ENCODE results near the gene EIF4E1B.
"Not testable (repeated sequence)": the region's sequence is repeated elsewhere in the genome, so short reads cannot be mapped to it uniquely, and the experiment has no call there.

The EIF4E1B gene, protein sequence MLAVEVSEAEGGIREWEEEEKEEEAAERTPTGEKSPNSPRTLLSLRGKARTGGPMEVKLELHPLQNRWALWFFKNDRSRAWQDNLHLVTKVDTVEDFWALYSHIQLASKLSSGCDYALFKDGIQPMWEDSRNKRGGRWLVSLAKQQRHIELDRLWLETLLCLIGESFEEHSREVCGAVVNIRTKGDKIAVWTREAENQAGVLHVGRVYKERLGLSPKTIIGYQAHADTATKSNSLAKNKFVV

DNA sequence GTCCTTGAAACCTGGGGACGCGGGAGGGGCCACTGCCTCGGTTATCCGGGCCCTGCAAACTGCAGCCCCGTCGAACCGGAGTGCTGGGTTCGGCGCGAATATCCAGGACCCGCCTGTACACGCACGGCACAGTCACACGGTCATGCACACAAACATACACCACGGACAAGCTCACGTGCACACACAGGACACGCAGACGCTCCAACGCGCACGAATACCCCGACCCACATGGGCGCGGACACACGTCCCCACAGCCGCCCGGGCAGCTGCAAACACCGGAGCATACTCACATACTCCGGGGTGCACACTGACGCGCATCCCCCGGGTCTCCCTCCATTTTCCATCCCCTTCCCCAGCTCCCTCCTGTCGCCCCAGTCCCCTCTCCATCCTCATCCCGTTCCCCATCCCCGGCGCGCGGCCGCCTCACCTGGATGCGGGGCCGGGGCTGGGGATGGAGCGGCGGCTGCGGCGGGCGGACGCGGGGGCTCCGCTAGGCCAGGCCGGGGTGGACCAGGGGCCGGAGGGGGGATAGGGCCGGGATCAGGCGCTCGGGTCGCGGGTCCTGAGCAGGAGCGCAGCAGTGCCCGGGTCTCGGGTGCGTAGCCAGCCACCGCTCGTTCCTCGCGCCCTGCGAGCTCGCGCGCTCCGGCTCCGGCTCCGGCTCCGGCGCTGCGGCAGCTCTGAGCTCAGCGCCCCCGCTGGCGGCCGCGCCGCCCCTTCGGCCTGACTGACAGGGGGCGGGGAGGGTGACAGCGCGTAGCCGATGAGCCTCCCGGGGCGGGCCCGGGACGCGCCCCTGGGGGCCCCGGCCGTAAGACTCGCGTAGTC is at the start of gene EIF4E1B, which contains the start of gene SNCB:
Gene EIF4E1B (plus strand): TSS at position 823 of the 828 bp plus-strand sequence. CDS start 12,113 bp downstream, outside the sequence.
Gene SNCB (minus strand): TSS at position 682 of the 828 bp plus-strand sequence. CDS start 880 bp downstream, outside the sequence.
- DNase-seq, result peak; percentile 40

DNA sequence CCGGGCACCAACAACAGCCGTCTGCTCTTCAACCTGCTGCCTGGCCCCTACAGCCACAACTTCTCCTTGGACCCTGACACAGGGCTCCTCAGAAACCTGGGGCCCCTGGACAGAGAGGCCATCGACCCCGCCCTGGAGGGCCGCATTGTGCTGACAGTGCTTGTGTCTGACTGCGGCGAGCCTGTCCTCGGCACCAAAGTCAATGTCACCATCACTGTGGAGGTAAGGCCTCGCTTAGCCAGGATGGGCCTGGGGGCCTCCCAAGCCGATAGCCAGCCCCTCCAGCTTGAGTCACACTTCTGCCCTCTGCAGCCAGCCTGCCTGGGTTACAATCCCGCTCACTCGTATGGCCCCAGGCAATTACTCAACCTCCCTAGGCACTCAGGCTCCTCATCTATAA is 49.1 kb upstream of the EIF4E1B start:
- DNase-seq, result no peak

DNA sequence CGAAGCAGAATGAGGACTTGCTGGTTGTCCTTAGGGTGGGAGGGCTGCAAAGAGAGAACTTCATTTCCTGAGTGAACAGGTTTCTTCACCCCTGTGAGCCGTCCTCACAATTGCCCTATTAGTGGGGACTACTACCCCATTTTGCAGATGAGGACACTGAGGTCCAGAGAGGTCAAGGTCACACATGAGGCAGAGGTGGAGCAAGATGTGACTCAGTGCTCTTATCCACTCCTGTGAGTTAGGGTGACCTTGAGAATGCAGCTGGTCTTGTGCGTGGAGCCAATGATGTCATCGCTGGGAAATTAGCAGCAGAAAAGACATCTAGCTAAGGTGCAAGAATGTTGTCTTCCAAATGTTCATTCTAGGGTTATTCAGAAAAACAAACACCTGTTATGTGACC is 47.4 kb upstream of the EIF4E1B start:
- DNase-seq, result no peak

DNA sequence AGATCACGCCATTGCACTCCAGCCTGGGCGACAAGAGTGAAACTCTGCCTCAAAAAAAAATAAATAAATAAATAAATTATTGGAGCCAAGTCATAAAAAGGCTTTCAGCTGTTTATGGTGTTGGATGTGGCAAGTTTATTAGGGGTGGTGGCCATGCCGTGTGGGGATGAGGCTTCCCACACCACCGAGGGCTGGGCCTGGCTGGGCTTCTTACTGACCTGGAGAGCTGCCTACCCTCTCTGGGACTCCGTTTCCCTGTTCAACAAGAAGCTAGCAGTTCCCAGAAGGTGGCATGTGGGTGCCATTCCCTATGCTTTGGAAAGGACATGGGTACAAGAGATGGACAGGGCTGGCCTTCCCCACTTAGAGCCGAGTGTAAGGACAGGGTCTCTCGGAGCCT is 43.1 kb upstream of the EIF4E1B start:
- no peak for DNase-seq

DNA sequence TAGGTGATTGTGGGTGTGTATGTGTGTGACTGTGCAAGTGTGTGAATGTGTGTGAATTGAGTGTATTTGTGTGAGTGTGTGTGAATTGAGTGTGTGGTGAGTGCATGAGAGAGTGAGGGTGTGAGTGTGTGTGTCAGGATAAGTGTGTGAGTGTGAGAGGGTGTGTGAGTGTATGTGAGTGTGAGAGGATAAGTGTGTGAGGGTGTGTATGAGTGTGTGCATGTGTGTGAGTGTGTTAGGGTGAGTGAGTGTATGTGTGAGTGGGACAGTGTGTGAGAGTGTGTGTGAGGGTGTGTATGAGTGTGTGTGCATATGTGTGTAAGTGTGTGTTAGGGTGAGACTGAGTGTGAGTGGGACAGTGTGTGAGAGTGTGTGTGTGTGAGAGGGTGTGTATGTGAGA is 42.2 kb upstream of the EIF4E1B start:
- DNase-seq, result no peak

DNA sequence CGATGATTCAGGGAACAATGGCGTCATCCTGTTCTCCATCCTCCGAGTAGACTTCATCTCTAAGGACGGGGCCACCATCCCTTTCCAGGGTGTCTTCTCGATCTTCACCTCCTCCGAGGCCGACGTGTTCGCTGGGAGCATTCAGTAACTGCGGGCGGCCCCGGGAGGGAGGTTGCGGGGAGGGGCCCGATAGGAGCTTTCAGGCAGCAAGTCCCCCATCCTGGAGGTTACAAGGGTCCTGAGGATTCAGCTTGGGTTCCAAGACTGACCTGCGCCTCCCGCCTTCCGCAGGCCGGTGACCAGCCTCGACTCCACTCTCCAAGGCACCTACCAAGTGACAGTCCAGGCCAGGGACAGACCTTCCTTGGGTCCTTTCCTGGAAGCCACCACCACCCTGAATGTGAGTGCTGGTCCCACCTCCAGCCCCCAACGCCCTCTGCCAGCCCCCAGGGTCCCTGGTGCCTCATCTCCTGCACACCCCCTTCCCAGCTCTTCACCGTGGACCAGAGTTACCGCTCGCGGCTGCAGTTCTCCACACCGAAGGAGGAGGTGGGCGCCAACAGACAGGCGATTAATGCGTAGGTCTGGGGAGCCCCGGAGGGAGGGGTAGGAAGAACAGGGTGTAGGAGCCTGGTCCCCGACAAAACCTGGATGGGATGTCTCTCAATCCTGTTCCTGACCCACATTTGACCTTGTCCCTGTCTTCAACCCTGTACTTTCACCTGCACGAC is 41.3 kb upstream of the EIF4E1B start:
- no peak for DNase-seq

DNA sequence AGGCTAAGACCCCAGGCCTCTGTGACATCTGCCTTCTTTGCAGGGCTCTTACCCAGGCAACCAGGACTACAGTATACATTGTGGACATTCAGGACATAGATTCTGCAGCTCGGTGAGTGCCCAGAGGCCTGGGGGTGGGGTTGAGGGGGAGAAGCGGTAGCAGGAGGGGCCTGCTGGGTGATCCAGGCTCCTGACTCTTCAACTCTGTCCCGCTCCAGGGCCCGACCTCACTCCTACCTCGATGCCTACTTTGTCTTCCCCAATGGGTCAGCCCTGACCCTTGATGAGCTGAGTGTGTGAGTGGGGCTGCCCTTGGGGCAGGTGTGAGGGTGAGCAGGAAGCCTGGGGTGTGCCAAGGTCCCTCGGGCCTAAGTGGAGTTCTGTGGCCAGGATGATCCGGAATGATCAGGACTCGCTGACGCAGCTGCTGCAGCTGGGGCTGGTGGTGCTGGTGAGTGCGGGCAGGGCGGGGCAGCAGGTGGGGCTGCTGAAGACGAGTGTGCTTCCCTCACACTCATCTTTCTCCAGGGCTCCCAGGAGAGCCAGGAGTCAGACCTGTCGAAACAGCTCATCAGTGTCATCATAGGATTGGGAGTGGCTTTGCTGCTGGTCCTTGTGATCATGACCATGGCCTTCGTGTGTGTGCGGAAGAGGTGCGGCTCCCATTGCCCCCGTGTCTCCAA is 40.3 kb upstream of the EIF4E1B start:
- no peak for DNase-seq

DNA sequence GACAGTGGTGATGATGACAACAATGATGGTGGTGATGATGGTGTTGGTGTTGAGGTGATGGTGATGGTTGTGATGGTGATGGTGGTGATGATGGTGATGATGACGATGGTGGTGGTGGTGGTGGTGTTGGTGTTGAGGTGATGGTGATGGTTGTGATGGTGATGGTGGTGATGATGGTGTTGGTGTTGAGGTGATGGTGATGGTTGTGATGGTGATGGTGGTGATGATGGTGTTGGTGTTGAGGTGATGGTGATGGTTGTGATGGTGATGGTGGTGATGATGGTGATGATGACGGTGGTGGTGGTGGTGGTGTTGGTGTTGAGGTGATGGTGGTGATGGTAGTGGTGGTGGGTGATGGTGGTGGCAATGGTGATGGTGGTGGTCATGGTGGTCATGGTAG is 38.8 kb upstream of the EIF4E1B start:
- DNase-seq, result not testable (repeated sequence)

DNA sequence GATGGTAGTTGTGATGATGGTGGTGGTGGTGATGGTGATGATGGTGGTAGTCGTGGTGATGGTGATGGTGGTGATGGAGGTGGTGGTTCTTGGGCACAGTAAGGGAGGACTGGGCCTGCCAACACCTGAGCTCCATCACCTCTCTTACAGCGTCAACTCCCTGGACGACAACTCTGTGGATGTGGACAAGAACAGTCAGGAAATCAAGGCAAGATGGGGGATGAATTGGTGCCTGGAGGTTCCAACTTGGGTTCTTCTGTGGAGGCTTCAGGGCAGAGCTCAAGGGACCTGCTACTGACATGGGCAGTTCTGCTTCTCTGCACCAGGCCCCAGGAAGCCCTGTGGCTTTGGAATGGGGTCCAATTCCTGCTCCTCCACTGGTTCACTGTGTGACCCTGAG is 37.9 kb upstream of the EIF4E1B start:
- DNase-seq, result no peak

DNA sequence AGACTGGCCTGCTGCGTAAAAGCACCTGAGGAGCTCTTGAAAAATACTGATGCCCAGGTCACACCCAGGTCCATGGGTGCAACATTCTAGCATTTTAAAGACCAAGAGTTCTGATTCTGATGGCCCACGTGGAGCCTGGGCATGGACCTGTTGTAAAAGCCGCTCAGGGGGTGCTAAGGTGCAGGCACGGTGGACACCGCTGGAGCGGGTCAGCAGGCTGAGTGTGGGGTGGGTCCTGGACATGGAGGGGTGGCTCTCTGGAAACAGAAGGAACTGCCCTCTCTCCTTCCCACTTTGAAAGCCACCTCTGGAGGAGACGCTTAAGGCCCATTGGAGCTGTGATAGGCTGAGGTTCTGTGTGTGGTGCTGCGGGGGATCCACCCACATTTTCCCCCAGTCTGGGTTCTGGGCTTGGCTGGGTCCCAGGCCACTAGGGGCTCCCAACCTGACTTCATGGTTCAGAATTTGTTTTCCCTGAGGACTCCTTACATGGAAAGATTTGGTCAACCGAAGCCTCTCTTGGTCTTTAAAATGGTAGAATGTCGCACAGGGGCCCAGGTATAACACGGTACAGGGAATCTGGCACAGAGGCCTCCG is 37.1 kb upstream of the EIF4E1B start:
- DNase-seq, result no peak

DNA sequence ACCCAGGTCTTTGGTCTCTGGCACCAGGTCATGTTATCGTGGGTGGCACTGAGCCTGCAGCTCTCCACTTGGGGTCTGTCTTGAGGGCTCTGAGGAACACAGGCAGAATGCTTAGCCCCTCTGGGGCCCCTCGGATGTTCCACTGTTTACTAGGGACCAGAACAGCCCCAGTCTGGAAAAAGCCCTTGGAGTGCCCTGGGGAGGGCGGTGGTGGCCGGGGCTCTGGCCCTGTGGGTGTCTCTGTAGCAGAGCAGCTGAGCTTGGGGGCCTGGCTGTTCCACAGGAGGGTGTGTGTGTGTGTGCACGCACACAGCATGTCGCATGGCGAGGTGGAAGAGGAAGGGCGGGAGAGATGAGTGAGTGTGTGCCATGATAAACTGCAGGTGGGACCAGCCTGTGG is 35.9 kb upstream of the EIF4E1B start:
- no peak for DNase-seq

DNA sequence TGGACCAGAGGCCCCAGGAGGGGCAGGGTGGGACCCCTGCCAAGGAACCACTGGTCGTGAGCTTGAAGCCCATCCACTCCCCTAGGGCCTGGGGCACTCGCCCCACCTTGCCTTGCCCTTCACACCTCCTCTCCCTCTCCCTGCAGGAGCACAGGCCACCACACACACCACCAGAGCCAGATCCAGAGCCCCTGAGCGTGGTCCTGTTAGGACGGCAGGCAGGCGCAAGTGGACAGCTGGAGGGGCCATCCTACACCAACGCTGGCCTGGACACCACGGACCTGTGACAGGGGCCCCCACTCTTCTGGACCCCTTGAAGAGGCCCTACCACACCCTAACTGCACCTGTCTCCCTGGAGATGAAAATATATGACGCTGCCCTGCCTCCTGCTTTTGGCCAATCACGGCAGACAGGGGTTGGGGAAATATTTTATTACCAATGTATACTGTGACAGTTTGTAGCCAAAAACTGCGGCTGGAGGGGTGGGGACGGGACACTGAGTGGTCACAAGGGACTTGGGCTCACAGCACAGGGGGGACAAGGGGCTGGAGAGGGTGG is 35.0 kb upstream of the EIF4E1B start:
- no peak for DNase-seq

DNA sequence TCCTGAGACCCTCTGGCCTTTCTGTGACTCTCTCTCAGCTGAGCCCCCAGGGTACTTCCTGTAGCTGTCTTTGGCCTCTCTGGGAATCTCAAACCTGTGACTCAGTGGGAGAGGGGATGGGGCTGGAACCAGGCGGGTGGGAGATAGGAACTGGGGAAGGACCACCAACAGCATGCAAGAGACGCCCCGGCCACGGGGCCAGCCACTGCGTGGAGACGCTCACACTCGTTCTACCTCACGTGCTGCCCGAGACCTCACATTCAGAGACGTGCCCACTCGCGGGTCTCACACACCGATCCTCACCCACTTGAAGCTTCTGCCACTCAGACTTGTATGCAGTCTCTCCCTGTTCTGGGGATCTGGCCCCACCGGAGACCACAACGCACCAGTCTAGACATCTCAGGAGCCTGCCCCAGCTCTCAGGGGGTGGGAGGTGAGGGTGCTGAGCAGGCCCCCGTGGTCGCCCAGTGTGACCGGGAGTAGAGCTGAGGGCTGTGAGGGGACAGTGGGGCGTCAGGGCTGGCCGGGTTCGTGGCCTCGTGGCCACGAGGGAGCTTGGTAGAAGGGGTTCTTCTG is 34.3 kb upstream of the EIF4E1B start:
- no peak for DNase-seq

DNA sequence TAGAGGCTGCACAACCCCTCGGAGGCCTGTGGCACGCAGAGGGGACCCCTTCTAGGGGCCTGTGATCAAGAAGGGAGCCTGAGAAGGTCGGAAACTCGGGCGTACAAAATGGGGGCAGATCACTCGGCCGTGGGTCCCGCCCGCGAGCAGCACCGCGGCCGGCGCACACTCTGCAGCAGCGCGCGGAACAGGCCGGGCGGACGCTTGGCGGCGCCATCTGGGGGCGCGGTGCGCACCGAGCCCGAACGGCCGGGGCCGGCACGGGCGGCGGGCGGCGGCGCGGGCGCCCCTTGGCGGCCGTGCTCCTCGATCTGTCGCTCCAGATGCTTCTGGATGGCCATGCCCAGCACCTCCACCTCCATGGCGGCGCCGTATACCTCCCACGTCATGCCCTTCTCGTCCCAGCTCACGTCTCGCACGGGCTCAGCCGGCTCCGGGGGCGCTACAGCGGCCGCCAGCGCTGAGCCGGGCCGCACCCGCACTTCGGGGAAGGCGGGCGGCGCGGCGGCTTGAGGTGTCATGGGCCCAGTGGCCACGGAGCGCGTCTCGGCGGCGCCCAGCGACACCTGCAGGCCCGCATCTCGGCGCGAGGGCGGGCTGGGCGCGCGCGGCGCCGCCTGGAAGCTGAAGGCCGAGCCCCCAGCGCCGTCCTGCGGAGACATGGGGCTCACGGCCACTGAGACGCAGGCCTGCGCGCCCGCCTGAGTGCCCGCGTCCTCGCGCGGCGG is 33.6 kb upstream of the EIF4E1B start:
- DNase-seq, result no peak

DNA sequence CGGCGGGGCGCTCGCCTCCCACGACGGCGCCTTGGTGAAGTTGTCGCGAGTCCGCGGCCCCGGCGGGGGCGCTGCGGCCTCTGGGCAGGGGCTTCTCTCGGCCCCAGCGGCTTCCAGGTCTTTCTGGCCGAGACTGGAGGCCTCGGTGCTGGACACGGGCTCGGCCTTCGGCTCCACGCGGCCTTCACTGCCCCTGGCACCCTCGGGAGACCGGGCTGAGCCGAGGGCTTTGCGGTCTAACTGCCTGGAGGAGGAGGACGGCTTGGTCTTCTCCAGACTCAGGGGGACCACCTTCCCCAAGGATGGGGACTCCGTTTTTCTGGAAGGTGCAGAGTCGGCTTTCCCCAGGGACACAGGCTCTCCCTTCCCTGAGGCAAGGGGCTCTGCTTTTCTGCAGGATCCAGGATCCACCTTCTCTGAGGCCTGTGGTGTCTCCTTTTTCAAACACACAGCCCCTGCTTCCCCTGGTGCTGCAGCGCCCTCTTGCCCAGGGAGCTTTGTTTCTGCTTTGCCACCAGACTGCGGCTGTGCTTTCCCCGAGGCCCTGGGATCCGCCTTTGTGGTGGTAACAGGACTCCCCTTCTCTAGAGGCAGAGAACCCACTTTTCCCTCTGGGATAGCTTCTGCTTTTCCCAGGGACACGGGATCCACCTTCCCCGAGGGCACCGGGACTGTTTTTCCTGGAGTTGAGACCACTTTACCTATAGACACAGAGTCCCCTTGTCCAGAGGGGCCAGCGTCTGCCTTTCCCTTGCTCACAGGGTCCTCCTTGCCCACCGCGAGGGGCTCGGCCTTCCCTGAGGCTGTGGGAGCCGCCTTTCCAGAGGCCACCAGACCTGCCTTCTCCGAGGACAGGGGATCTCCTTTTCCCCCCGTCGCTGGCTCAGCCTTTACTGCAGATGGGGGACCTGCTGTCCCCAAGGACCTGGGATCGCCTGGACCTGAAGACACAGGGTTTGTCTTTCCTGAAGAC is 32.8 kb upstream of the EIF4E1B start:
- no peak for DNase-seq

DNA sequence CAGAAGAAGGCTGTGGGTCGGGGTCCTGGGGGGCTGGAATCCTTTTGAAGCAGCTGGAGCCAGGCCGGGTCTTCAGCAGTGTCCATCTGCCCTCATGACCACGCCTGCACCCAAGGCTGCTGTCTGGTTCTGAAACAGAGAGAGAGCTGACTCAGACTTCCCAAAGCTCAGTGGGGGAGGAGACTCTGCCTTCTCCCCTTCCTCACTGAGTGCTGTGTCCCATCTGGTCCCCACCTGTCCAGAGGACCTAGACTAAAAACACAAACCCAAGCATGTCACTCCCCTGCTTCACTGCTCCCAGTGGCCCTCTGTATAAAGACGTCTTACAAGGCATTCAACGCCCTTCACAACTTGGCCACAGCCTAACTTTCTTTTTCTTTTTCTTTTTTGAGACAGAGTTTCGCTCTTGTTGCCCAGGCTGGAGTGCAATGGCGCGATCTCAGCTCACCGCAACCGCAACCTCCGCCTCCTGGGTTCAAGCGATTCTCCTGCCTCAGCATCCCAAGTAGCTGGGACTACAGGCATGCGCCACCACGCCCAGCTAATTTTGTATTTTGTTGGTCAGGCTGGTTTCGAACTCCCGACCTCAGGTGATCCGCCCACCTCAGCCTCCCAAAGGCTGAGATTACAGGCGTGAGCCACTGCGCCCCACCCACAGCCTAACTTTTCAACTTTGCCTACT is 30.6 kb upstream of the EIF4E1B start:
- DNase-seq, result not testable (repeated sequence)

DNA sequence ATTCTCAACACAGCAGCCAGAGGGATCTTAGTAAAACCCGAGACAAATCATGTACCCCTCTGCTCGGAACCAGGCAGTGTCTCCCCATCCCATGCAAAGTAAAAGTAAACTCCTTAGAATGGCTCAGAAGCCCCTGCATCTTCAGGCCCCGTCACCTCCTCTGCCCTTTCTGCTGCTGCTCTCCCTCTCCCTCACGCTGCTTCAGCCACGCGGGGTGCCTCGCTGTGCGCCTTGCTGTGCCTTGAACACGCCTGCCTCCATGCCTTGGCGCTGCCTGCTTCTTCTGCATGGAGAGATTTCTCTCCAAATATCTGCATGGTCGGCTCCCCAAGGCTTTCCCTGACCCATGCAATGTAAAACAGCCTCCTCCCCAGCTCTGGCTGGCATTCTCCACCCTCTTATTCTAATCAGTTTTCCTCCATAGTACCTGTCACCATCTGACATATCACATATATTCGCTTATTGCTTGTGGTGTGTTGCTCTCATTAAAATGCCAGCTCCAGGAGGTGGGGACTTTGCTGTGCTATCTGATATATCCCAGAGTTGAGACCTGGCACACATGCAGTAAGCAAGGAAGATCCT is 28.5 kb upstream of the EIF4E1B start:
- DNase-seq, result no peak

DNA sequence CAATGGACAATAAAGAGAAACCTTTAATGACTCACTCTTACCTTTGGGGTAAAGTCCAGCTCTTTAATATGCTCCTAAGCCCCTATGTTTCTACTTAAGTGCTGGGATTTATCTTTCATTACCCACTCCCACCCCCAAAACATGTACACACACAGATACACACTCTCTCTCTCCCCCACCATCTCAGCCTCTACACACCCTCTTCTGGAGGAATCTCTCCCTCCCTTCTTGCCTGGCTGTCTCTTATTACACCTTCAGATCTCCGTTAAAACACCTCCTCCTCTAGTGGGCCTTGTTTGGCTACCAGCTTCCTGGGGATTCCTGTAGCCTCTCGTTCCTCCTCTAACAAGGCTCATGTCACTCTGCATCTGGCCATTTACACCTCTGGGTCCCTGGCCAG is 27.4 kb upstream of the EIF4E1B start:
- DNase-seq, result no peak

DNA sequence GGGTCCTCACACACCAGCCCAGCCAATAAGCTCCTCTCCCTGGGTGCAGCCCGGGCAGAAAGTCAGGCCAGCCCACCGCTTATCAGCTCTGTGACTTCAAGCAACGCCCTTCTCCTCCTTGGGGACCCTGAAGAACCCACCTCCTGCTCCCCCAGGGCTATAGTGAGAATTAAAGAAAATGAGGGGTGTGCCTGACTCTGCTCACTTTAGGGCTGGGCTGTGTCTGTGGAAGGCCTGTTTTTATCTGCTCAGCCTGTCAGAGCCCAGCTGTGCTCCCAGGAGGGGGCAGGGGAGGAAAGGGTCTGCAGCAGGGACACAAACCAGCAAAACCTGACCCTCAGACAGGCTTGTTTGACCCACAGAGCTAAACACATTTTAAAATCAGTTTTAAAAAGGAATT is 24.4 kb upstream of the EIF4E1B start:
- no peak for DNase-seq

Measured in NCI-H2171 (cell line).